MM.1S (cell line): ENCODE data around the gene C10orf90.

ENCODE experiments used
- DNase-seq: peaks from one replicate; pipeline ENCODE4 v3.0.0-alpha.2; 2015
- H2AFZ ChIP-seq: fragments of 300-600 bp; sonication (generic); 2 replicates; pipeline ENCODE4 v1.6.0; 2016; ENCODE audit warnings: antibody characterized with exemption, low read length
- H3F3A ChIP-seq: fragments of 300-600 bp; sonication (generic); 2 replicates; pipeline ENCODE4 v1.6.1; 2016; ENCODE audit warnings: mild to moderate bottlenecking, antibody characterized with exemption, low read length, moderate library complexity, mixed read lengths; ENCODE audit not compliant: insufficient read depth
- H3K27ac ChIP-seq: fragments of 300-600 bp; sonication (generic); 2 replicates; pipeline ENCODE4 v1.5.1; 2016; ENCODE audit warnings: mild to moderate bottlenecking, low read length
- H3K27me3 ChIP-seq: fragments of 300-600 bp; sonication (generic); replicated peaks from 2 replicates; pipeline ENCODE4 v1.6.0; 2016; ENCODE audit warnings: low read length; ENCODE audit not compliant: insufficient read depth
- H3K36me3 ChIP-seq: fragments of 300-600 bp; sonication (generic); replicated peaks from 2 replicates; pipeline ENCODE4 v1.6.1; 2016; ENCODE audit warnings: mild to moderate bottlenecking, low read length, mixed read lengths; ENCODE audit not compliant: insufficient read depth
- H3K4me1 ChIP-seq: fragments of 300-600 bp; sonication (generic); 2 replicates; pipeline ENCODE4 v1.6.1; 2016; ENCODE audit warnings: low read length, mixed read lengths
- H3K4me2 ChIP-seq: fragments of 300-600 bp; sonication (generic); 2 replicates; pipeline ENCODE4 v1.6.0; 2016; ENCODE audit warnings: low read depth, low read length
- H3K4me3 ChIP-seq: fragments of 300-600 bp; sonication (generic); 2 replicates; pipeline ENCODE4 v1.5.1; 2016; ENCODE audit warnings: low read length, mixed read lengths
- H3K79me2 ChIP-seq: fragments of 300-600 bp; sonication (generic); 2 replicates; pipeline ENCODE4 v1.6.1; 2016; ENCODE audit warnings: mixed run types, low read length, mixed read lengths
- H3K9ac ChIP-seq: fragments of 300-600 bp; sonication (generic); 2 replicates; pipeline ENCODE4 v1.6.1; 2016; ENCODE audit warnings: low read length, mixed read lengths
- H3K9me2 ChIP-seq: fragments of 300-600 bp; sonication (generic); replicated peaks from 2 replicates; pipeline ENCODE4 v1.6.1; 2016; ENCODE audit warnings: mild to moderate bottlenecking, low read length, mixed read lengths; ENCODE audit not compliant: insufficient read depth
- H3K9me3 ChIP-seq: fragments of 300-600 bp; sonication (generic); replicated peaks from 2 replicates; pipeline ENCODE4 v1.6.1; 2016; ENCODE audit warnings: mild to moderate bottlenecking, low read length, mixed read lengths; ENCODE audit not compliant: insufficient read depth
- H4K20me1 ChIP-seq: fragments of 300-600 bp; sonication (generic); 2 replicates; pipeline ENCODE4 v1.6.1; 2016; ENCODE audit warnings: mild to moderate bottlenecking, low read length, moderate library complexity, mixed read lengths; ENCODE audit not compliant: insufficient read depth
- EZH2 ChIP-seq: fragments of 300-600 bp; sonication (generic); optimal IDR thresholded peaks from 2 replicates; pipeline ENCODE3; 2017; ENCODE audit warnings: low read depth, mild to moderate bottlenecking, antibody characterized with exemption, low read length, mixed read lengths
- EZH2phosphoT487 ChIP-seq: fragments of 300-600 bp; sonication (generic); IDR thresholded peaks from 2 replicates; pipeline ENCODE4 v1.6.1; 2018; ENCODE audit warnings: antibody characterized with exemption, low read length
- TF ChIP-seq, protein P1 (sequence below): fragments of 300-600 bp; sonication (generic); IDR thresholded peaks from 2 replicates; pipeline ENCODE4 v1.5.1; 2016; ENCODE audit warnings: antibody characterized with exemption, low read length, mixed read lengths

Gene C10orf90

DNA sequence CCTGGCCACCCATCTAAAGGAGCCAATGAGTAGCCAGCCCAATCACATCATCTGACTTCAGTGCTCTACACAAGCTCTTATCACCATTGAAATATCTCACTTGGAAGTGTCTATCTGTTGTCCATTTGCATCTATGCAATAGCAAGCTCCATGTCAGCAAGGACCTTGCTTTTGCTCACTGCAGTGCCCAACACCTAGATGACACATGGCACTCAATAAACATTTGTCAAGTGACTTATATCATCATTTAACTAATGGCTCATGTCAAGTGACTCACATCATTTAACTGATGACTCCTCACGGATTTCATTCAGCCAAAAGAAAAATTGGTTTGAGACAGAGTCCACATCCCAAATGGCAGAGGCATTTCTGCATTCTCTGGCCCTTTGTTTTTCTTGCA, 189.3 kb downstream of the C10orf90 start:
- DNase-seq = no peak
- no peak for TF ChIP-seq EZH2
- no peak for TF ChIP-seq EZH2phosphoT487
- TF ChIP-seq, protein P1, sequence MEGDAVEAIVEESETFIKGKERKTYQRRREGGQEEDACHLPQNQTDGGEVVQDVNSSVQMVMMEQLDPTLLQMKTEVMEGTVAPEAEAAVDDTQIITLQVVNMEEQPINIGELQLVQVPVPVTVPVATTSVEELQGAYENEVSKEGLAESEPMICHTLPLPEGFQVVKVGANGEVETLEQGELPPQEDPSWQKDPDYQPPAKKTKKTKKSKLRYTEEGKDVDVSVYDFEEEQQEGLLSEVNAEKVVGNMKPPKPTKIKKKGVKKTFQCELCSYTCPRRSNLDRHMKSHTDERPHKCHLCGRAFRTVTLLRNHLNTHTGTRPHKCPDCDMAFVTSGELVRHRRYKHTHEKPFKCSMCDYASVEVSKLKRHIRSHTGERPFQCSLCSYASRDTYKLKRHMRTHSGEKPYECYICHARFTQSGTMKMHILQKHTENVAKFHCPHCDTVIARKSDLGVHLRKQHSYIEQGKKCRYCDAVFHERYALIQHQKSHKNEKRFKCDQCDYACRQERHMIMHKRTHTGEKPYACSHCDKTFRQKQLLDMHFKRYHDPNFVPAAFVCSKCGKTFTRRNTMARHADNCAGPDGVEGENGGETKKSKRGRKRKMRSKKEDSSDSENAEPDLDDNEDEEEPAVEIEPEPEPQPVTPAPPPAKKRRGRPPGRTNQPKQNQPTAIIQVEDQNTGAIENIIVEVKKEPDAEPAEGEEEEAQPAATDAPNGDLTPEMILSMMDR = no peak

GRCh38 chr10:126480648-126481047, 189.8 kb downstream of the C10orf90 start:
- Histone ChIP-seq H3K9ac (no peak overlapping the region), H2AFZ (no peak overlapping the region), H3K4me3 (no peak overlapping the region), H3K4me1 (no peaks in the 10 kb centered on the region), H3F3A (no peaks in the 10 kb centered on the region), H3K27me3 (no peaks in the 10 kb centered on the region), H3K9me2 (no peaks in the 10 kb centered on the region), H3K79me2 (no peaks in the 10 kb centered on the region), H4K20me1 (no peaks in the 10 kb centered on the region), H3K9me3 (no peaks in the 10 kb centered on the region), H3K4me2 (no peak overlapping the region), H3K36me3 (no peaks in the 10 kb centered on the region), H3K27ac (no peak overlapping the region)
- DNase-seq = no peak
- no peak for TF ChIP-seq EZH2phosphoT487
- TF ChIP-seq EZH2 = no peak
- TF ChIP-seq, protein P1 = no peak

More for the DNA sequence above, 189.3 kb downstream of the C10orf90 start:
- H4K20me1 ChIP-seq = no peaks in the 10 kb centered on the region
- no peaks in the 10 kb centered on the region for H3F3A ChIP-seq
- no peaks in the 10 kb centered on the region for H3K27me3 ChIP-seq
- H3K4me1 ChIP-seq = no peaks in the 10 kb centered on the region
- no peak overlapping the region for H2AFZ ChIP-seq
- no peaks in the 10 kb centered on the region for H3K36me3 ChIP-seq
- H3K4me2 ChIP-seq = no peak overlapping the region
- H3K27ac ChIP-seq = no peak overlapping the region
- no peak overlapping the region for H3K4me3 ChIP-seq
- H3K79me2 ChIP-seq = no peaks in the 10 kb centered on the region
- no peaks in the 10 kb centered on the region for H3K9me2 ChIP-seq
- H3K9ac ChIP-seq = no peak overlapping the region
- no peaks in the 10 kb centered on the region for H3K9me3 ChIP-seq

DNA sequence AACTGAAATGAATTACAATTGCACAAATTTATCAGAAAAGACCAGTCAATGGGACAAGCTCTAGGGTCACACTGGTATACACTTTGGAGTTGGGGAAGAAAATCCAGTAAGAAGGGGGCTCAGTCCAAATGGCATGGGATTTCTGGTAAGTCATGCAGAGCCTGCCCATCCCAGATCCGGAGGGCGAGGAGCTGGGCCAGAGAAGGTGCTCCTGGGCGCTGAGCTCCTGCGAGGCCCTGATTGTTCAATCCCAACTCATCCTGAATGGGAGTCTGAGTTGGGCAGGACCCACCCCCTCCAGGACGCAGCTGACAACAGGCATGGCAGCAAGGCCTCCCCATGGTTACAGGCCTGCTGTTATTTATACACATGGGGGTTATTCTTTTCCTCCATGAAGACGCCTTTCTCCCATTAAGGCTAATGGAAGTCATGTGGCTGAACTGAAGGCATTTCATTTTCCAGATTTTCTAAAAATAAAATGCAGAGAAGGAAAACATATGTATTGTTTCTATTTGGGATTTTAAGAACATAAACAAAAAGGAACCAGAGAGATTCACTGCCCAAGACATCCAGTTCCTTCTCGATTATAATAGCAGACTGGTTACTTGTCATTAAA, 191.1 kb downstream of the C10orf90 start:
- no peaks in the 10 kb centered on the region for H3K4me1 ChIP-seq
- no peak for DNase-seq
- no peaks in the 10 kb centered on the region for H3F3A ChIP-seq
- H3K79me2 ChIP-seq = no peaks in the 10 kb centered on the region
- no peak overlapping the region for H2AFZ ChIP-seq
- H3K9me3 ChIP-seq = no peaks in the 10 kb centered on the region
- H3K27me3 ChIP-seq = no peaks in the 10 kb centered on the region
- H3K36me3 ChIP-seq = no peaks in the 10 kb centered on the region
- H3K4me3 ChIP-seq = no peak overlapping the region
- H3K4me2 ChIP-seq = no peak overlapping the region
- no peak for TF ChIP-seq EZH2phosphoT487
- TF ChIP-seq EZH2 = no peak
- TF ChIP-seq, protein P1 = no peak
- H3K27ac ChIP-seq = no peak overlapping the region
- no peak overlapping the region for H3K9ac ChIP-seq
- H3K9me2 ChIP-seq = no peaks in the 10 kb centered on the region
- no peaks in the 10 kb centered on the region for H4K20me1 ChIP-seq
